MM.1S (cell line): Measurements from ENCODE around the gene HNRNPLL.

Source experiments
- EZH2 ChIP-seq: fragments of 300-600 bp; sonication (generic); optimal IDR thresholded peaks from 2 replicates; pipeline ENCODE3; 2017; ENCODE audit warnings: low read depth, mild to moderate bottlenecking, antibody characterized with exemption, low read length, mixed read lengths
- EZH2phosphoT487 ChIP-seq: fragments of 300-600 bp; sonication (generic); IDR thresholded peaks from 2 replicates; pipeline ENCODE4 v1.6.1; 2018; ENCODE audit warnings: antibody characterized with exemption, low read length
- TF ChIP-seq, protein P1 (sequence below): fragments of 300-600 bp; sonication (generic); IDR thresholded peaks from 2 replicates; pipeline ENCODE4 v1.5.1; 2016; ENCODE audit warnings: antibody characterized with exemption, low read length, mixed read lengths

DNA sequence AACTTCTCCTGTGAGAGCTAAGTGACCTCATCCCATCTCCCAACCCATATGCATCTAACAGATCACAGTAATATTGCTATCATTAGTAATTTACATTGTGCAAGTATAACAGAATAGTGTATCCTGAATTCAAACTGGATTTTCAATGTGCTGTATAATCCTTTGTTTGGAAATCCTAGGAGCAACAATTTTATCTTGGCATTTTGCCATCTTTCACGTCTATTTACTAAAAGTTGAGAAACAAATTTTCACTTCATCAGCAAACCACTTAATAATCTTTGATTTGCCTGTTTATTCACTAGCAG lies 3.8 kb downstream of the HNRNPLL start:
- TF ChIP-seq, protein P1, sequence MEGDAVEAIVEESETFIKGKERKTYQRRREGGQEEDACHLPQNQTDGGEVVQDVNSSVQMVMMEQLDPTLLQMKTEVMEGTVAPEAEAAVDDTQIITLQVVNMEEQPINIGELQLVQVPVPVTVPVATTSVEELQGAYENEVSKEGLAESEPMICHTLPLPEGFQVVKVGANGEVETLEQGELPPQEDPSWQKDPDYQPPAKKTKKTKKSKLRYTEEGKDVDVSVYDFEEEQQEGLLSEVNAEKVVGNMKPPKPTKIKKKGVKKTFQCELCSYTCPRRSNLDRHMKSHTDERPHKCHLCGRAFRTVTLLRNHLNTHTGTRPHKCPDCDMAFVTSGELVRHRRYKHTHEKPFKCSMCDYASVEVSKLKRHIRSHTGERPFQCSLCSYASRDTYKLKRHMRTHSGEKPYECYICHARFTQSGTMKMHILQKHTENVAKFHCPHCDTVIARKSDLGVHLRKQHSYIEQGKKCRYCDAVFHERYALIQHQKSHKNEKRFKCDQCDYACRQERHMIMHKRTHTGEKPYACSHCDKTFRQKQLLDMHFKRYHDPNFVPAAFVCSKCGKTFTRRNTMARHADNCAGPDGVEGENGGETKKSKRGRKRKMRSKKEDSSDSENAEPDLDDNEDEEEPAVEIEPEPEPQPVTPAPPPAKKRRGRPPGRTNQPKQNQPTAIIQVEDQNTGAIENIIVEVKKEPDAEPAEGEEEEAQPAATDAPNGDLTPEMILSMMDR = no peak
- TF ChIP-seq EZH2phosphoT487 (no peak), EZH2 (no peak)
